Measurements from ENCODE around the gene CD151.

Gene CD151

GRCh38 chr11:871472-871871, 38.7 kb downstream of the CD151 start:
- DNase-seq (ENCODE audit: low spot score), result no peak

GRCh38 chr11:872799-873198, 40.0 kb downstream of the CD151 start:
- no peak for DNase-seq (ENCODE audit: low spot score)

- no peak for DNase-seq (ENCODE audit: low spot score)
Measured at GRCh38 chr11:873706-874105, 41.0 kb downstream of the CD151 start.

GRCh38 chr11:875203-875602, 42.5 kb downstream of the CD151 start:
- no peak for DNase-seq (ENCODE audit: low spot score)

GRCh38 chr11:875769-876301, 43.1 kb downstream of the CD151 start:
- no peak for DNase-seq (ENCODE audit: low spot score)

GRCh38 chr11:876545-876944, 43.8 kb downstream of the CD151 start:
- DNase-seq (ENCODE audit: low spot score), result no peak

GRCh38 chr11:877565-877964, 44.8 kb downstream of the CD151 start:
- DNase-seq (ENCODE audit: low spot score), result no peak

- DNase-seq (ENCODE audit: low spot score), result no peak
Measured at GRCh38 chr11:880447-880846, 47.7 kb downstream of the CD151 start.

GRCh38 chr11:882596-882995, 49.8 kb downstream of the CD151 start:
- no peak for DNase-seq (ENCODE audit: low spot score)

- no peak for DNase-seq (ENCODE audit: low spot score)
Measured at GRCh38 chr11:883527-883926, 50.8 kb downstream of the CD151 start.

- DNase-seq (ENCODE audit: low spot score), result no peak
Measured at GRCh38 chr11:884578-885070, 51.9 kb downstream of the CD151 start.

- no peak for DNase-seq (ENCODE audit: low spot score)
Measured at GRCh38 chr11:886568-886967, 53.8 kb downstream of the CD151 start.

GRCh38 chr11:887589-887988, 54.8 kb downstream of the CD151 start:
- DNase-seq (ENCODE audit: low spot score), result no peak

Data from D341Med (cell line).